SU-DHL-6 (cell line): ENCODE results near the gene CLCN7.

ENCODE experiments used
- H2AFZ ChIP-seq: fragments of 200-600 bp; sonication (generic); 2 replicates; pipeline ENCODE4 v1.6.1; 2014; ENCODE audit warnings: low read depth, mild to moderate bottlenecking, moderate library complexity, mixed read lengths, antibody characterized with exemption, low read length; ENCODE audit not compliant: severe bottlenecking
- H3F3A ChIP-seq: fragments of 200-600 bp; shearing (Covaris generic); 2 replicates; pipeline ENCODE4 v1.6.0; 2016; ENCODE audit warnings: antibody characterized with exemption, mild to moderate bottlenecking; ENCODE audit not compliant: insufficient read depth
- H3K27ac ChIP-seq: fragments of 200-600 bp; sonication (generic); 2 replicates; pipeline ENCODE4 v1.5.1; 2016; ENCODE audit warnings: low read depth, mild to moderate bottlenecking, low read length, moderate library complexity, mixed read lengths
- H3K27me3 ChIP-seq: fragments of 200-600 bp; sonication (generic), shearing (Covaris generic); 2 replicates; pipeline ENCODE4 v1.6.0; 2014; ENCODE audit warnings: mild to moderate bottlenecking, low read length
- H3K36me3 ChIP-seq: fragments of 200-600 bp; sonication (generic); 2 replicates; pipeline ENCODE4 v1.6.1; 2014; ENCODE audit warnings: mild to moderate bottlenecking, low read length, mixed read lengths
- H3K4me2 ChIP-seq: fragments of 300-600, 200-600 bp; shearing (Covaris generic), sonication (generic); 2 replicates; pipeline ENCODE4 v1.6.0; 2014; ENCODE audit warnings: low read length, low read depth, mild to moderate bottlenecking; ENCODE audit not compliant: poor library complexity, severe bottlenecking
- H3K4me3 ChIP-seq: fragments of 200-600 bp; sonication (generic); 2 replicates; pipeline ENCODE4 v1.5.1; 2014; ENCODE audit warnings: antibody characterized with exemption, low read length, mild to moderate bottlenecking, mixed read lengths; ENCODE audit not compliant: insufficient read depth, poor library complexity, severe bottlenecking
- H3K79me2 ChIP-seq: fragments of 200-600 bp; sonication (generic); 2 replicates; pipeline ENCODE4 v1.6.1; 2014; ENCODE audit warnings: mild to moderate bottlenecking, low read length, moderate library complexity; ENCODE audit not compliant: insufficient read depth
- H3K9ac ChIP-seq: fragments of 200-600 bp; sonication (generic); 2 replicates; pipeline ENCODE4 v1.7.0; 2014; ENCODE audit warnings: mild to moderate bottlenecking, low read length
- H3K9me2 ChIP-seq: fragments of 200-600 bp; sonication (generic); replicated peaks from 2 replicates; pipeline ENCODE4 v1.6.1; 2014; ENCODE audit warnings: low read length; ENCODE audit not compliant: insufficient read depth
- H3K9me3 ChIP-seq: fragments of 200-600 bp; sonication (generic); 2 replicates; pipeline ENCODE4 v1.6.1; 2014; ENCODE audit warnings: low read length, mixed read lengths; ENCODE audit not compliant: insufficient read depth
- H4K20me1 ChIP-seq: fragments of 200-600 bp; sonication (generic); 2 replicates; pipeline ENCODE4 v1.6.1; 2014; ENCODE audit warnings: low read depth, mild to moderate bottlenecking, antibody characterized with exemption, low read length, moderate library complexity, mixed read lengths
- EZH2phosphoT487 ChIP-seq: fragments of 200-600 bp; sonication (generic), shearing (Covaris generic); conservative IDR thresholded peaks from 2 replicates; pipeline ENCODE4 v1.6.1; 2018; ENCODE audit warnings: mild to moderate bottlenecking, antibody characterized with exemption, low read length, moderate library complexity, mixed read lengths
- TF ChIP-seq, protein P1 (sequence below): fragments of 200-600 bp; sonication (generic); IDR thresholded peaks from one replicate; pipeline ENCODE4 v1.5.1; 2017; ENCODE audit warnings: antibody characterized with exemption, mild to moderate bottlenecking, low read length, moderate library complexity; ENCODE audit not compliant: insufficient read depth, poor library complexity, severe bottlenecking

CLCN7 gene

DNA sequence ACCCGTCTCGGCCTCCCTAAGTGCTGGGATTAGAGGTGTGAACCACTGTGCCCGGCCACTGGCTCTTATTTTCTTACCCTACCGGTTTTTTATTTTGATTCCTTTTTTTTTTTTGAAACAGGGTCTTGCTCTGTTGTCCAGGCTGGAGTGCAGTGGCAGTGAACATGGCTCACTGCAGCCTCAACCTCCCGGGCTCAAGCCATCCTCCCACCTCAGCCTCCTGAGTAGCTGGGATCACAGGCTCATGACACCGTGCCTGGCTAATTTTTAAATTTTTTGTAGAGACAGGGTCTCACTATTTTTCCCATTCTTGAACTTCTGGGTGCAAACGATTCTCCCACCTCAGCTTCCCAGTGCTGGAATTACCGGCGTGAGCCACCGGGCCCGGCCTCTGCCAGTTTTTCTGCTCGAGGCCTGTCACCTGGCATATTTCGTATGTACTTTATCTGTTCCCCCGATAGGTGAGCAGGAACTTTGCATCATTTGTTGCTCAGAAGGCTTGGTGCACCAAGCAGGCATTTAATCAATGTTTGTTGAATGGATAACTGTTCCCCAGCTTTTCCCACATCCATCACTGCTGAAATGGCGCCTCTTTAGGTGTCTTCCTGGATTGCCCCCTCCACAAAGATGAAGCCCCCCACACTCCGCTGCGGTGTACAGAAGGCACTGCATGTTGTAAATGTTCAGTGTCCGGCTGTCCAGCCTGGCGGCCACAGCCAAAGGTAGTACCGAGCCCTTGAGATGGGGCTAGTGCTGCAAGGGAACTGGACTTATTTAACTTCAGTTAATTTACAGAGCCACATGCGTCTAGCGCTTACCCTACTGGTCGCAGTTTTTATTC is 17.5 kb upstream of the CLCN7 start:
- Histone ChIP-seq H2AFZ (peak overlapping the region; percentile 76), H3F3A (no peaks in the 10 kb centered on the region), H3K79me2 (peaks cover 13% of the 10 kb centered on the region; the same call in 1 of the 2 replicates), H3K9ac (peak overlapping the region; percentile 96), H3K27me3 (no peaks in the 10 kb centered on the region), H3K9me2 (no peaks in the 10 kb centered on the region), H3K36me3 (no peaks in the 10 kb centered on the region), H3K4me3 (peak overlapping the region; percentile 58), H3K4me2 (peak overlapping the region; percentile 84), H3K27ac (no peak overlapping the region), H3K9me3 (no peaks in the 10 kb centered on the region), H4K20me1 (no peaks in the 10 kb centered on the region)
- no peak for TF ChIP-seq EZH2phosphoT487
- TF ChIP-seq, protein P1, sequence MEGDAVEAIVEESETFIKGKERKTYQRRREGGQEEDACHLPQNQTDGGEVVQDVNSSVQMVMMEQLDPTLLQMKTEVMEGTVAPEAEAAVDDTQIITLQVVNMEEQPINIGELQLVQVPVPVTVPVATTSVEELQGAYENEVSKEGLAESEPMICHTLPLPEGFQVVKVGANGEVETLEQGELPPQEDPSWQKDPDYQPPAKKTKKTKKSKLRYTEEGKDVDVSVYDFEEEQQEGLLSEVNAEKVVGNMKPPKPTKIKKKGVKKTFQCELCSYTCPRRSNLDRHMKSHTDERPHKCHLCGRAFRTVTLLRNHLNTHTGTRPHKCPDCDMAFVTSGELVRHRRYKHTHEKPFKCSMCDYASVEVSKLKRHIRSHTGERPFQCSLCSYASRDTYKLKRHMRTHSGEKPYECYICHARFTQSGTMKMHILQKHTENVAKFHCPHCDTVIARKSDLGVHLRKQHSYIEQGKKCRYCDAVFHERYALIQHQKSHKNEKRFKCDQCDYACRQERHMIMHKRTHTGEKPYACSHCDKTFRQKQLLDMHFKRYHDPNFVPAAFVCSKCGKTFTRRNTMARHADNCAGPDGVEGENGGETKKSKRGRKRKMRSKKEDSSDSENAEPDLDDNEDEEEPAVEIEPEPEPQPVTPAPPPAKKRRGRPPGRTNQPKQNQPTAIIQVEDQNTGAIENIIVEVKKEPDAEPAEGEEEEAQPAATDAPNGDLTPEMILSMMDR = no peak

DNA sequence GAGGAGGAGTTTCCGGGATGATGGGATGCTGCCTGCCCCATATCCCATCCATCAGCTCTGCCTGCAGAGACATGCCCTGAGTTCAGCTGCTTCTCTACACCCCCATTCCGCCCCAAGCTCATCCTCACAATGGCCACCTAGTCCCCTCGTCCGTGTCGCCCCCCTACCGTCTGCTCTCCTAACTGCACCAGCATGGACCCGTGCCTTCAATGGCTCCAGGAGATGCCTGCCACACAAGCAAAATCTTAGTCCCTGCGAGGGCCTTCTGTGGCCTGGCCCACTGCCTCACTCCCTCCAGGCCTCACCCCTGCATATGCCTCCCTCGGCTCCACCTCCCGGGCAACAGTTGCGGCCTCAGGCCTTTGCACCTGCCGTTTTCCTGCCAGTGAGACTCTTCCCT is 16.5 kb upstream of the CLCN7 start:
- H3K9me2 ChIP-seq = no peaks in the 10 kb centered on the region
- no peak overlapping the region for H3K4me2 ChIP-seq
- H3K27ac ChIP-seq = no peak overlapping the region

DNA sequence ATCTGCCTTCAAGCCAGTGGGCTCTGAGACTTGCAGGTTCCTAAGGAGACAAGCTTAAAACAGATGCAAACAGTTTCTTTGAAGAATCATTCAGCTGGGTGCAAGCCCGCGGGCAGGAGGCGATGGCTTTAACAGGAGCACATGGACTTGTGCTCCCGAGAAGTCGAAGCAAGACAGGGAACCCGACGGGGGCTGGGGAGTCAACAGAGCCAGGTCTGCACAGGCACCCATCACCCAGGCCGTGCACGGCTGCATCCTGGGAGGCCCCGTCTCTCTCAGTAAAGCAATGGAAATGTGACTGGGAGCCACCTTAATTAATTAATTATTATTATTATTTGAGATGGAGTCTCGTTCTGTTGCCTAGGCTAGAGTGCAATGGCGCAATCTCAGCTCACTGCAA is 14.2 kb upstream of the CLCN7 start:
- no peak overlapping the region for H3K9ac ChIP-seq
- H3K27me3 ChIP-seq = no peaks in the 10 kb centered on the region
- no peak overlapping the region for H2AFZ ChIP-seq
- H3K79me2 ChIP-seq = peaks cover 4% of the 10 kb centered on the region; the same call in 1 of the 2 replicates
- no peak overlapping the region for H3K27ac ChIP-seq
- no peaks in the 10 kb centered on the region for H3K9me3 ChIP-seq
- H4K20me1 ChIP-seq = no peaks in the 10 kb centered on the region
- no peaks in the 10 kb centered on the region for H3K36me3 ChIP-seq
- TF ChIP-seq EZH2phosphoT487 = no peak
- TF ChIP-seq, protein P1 = no peak
- no peak overlapping the region for H3K4me3 ChIP-seq
- no peak overlapping the region for H3K4me2 ChIP-seq
- no peaks in the 10 kb centered on the region for H3K9me2 ChIP-seq
- H3F3A ChIP-seq = no peaks in the 10 kb centered on the region

More for the DNA sequence above, 16.5 kb upstream of the CLCN7 start:
- no peaks in the 10 kb centered on the region for H3K9me3 ChIP-seq
- no peaks in the 10 kb centered on the region for H3K27me3 ChIP-seq
- no peak overlapping the region for H3K9ac ChIP-seq
- no peak overlapping the region for H3K4me3 ChIP-seq
- no peaks in the 10 kb centered on the region for H3F3A ChIP-seq
- no peaks in the 10 kb centered on the region for H4K20me1 ChIP-seq
- peaks cover 13% of the 10 kb centered on the region; the same call in 1 of the 2 replicates for H3K79me2 ChIP-seq
- H2AFZ ChIP-seq = no peak overlapping the region
- H3K36me3 ChIP-seq = no peaks in the 10 kb centered on the region
- TF ChIP-seq, protein P1 = no peak
